ENCODE results near the gene PLCH1.
A peak's percentile ranks its signal among the peaks of the same experiment; 100 is the strongest.

The PLCH1 gene

GRCh38 chr3:155737844-155738460, 6.9 kb downstream of the PLCH1 start:
- H3K4me1 ChIP-seq (ENCODE audit: control insufficient read depth, insufficient read depth, low read length), result no peaks in the 10 kb centered on the region; the same call in 1 of the 2 replicates
- TF ChIP-seq ZNF169 (tag by site-specific recombination; IDR thresholded peaks at IDR 0.05) (no peak), ZBTB20 (tag by site-specific recombination; IDR thresholded peaks at IDR 0.05) (peak; percentile 22; the same call in 1 of the 2 replicates)
- H3K27ac ChIP-seq (ENCODE audit: extremely low read depth, low read depth, low read length), result no peak overlapping the region
- H3K9me3 ChIP-seq (ENCODE audit: control insufficient read depth, insufficient read depth, low read depth, low read length), result no peaks in the 10 kb centered on the region
- H3K36me3 ChIP-seq (ENCODE audit: control insufficient read depth in 2 of 2, insufficient read depth in 1 of 2, low read length in 2 of 2), result no peaks in the 10 kb centered on the region
- ChIA-PET CTCF (interaction anchor here (0.6 to 0.9 kb wide), 2 partner anchors 11 to 871 kb away, joined by 3 to 4 read pairs; no protein-coding TSS in a partner anchor), POLR2A (no interaction called here)
- no peak overlapping the region; the same call in 1 of the 2 replicates for H3K4me3 ChIP-seq (ENCODE audit: low read depth, low read length)

- H3K9me3 ChIP-seq (ENCODE audit: control insufficient read depth, insufficient read depth, low read depth, low read length), result no peaks in the 10 kb centered on the region
- H3K36me3 ChIP-seq (ENCODE audit: control insufficient read depth in 2 of 2, insufficient read depth in 1 of 2, low read length in 2 of 2), result no peaks in the 10 kb centered on the region
- H3K4me1 ChIP-seq (ENCODE audit: control insufficient read depth, insufficient read depth, low read length), result no peaks in the 10 kb centered on the region
- ChIA-PET CTCF (no interaction called here), POLR2A (no interaction called here)
- TF ChIP-seq GLI4 (tag by site-specific recombination; IDR thresholded peaks at IDR 0.05), result no peak
- TF ChIP-seq ZNF10 (tag by site-specific recombination; IDR thresholded peaks at IDR 0.05), result no peak
- TF ChIP-seq ELK4 (IDR thresholded peaks at IDR 0.05; ENCODE audit: borderline replicate concordance, low read depth, low read length), result no peak
- no peak for TF ChIP-seq ZNF561 (tag by site-specific recombination; IDR thresholded peaks at IDR 0.05; ENCODE audit: borderline replicate concordance)
- TF ChIP-seq ZNF366 (tag by site-specific recombination; conservative IDR thresholded peaks at IDR 0.05), result no peak
- TF ChIP-seq ZNF544 (tag by site-specific recombination; IDR thresholded peaks at IDR 0.05), result no peak
- no peak for TF ChIP-seq ZNF175 (tag by site-specific recombination; IDR thresholded peaks at IDR 0.05)
- no peak for TF ChIP-seq GLIS1 (tag by site-specific recombination; IDR thresholded peaks at IDR 0.05)
- TF ChIP-seq ZNF585B (tag by site-specific recombination; IDR thresholded peaks at IDR 0.05), result no peak
- no peak for TF ChIP-seq ZNF707 (tag by site-specific recombination; IDR thresholded peaks at IDR 0.05)
- TF ChIP-seq KLF1 (tag by site-specific recombination; IDR thresholded peaks at IDR 0.05), result no peak
- no peak for TF ChIP-seq ZNF776 (tag by site-specific recombination; IDR thresholded peaks at IDR 0.05; ENCODE audit: borderline replicate concordance)
- TF ChIP-seq ZNF214 (tag by site-specific recombination; IDR thresholded peaks at IDR 0.05; ENCODE audit: borderline replicate concordance), result no peak
- no peak for TF ChIP-seq MYNN (tag by site-specific recombination; IDR thresholded peaks at IDR 0.05; ENCODE audit: borderline replicate concordance)
- no peak for TF ChIP-seq ZNF211 (tag by site-specific recombination; IDR thresholded peaks at IDR 0.05; ENCODE audit: low read depth)
- no peak for TF ChIP-seq ZNF354C (tag by site-specific recombination; IDR thresholded peaks at IDR 0.05; ENCODE audit: borderline replicate concordance, low read depth)
- no peak for TF ChIP-seq ZBTB6 (tag by site-specific recombination; IDR thresholded peaks at IDR 0.05)
- TF ChIP-seq ZNF292 (tag by site-specific recombination; IDR thresholded peaks at IDR 0.05; ENCODE audit: borderline replicate concordance, low read depth), result no peak
- no peak for TF ChIP-seq EGR2 (tag by site-specific recombination; IDR thresholded peaks at IDR 0.05; ENCODE audit: low read depth)
- no peak overlapping the region for H3K27ac ChIP-seq (ENCODE audit: extremely low read depth, low read depth, low read length)
- H3K4me3 ChIP-seq (ENCODE audit: low read depth, low read length), result no peak overlapping the region
Measured at GRCh38 chr3:155736381-155736780, 8.5 kb downstream of the PLCH1 start.

GRCh38 chr3:155730843-155731242, 14.0 kb downstream of the PLCH1 start:
- ChIA-PET POLR2A (no interaction called here), CTCF (no interaction called here)
- Histone ChIP-seq H3K4me3 (ENCODE audit: low read depth, low read length) (no peak overlapping the region), H3K4me1 (ENCODE audit: control insufficient read depth, insufficient read depth, low read length) (no peaks in the 10 kb centered on the region), H3K36me3 (ENCODE audit: control insufficient read depth in 2 of 2, insufficient read depth in 1 of 2, low read length in 2 of 2) (no peaks in the 10 kb centered on the region; a peak in 1 of 3 replicates), H3K9me3 (ENCODE audit: control insufficient read depth, insufficient read depth, low read depth, low read length) (no peaks in the 10 kb centered on the region), H3K27ac (ENCODE audit: extremely low read depth, low read depth, low read length) (no peak overlapping the region)
- TF ChIP-seq YY2 (tag by site-specific recombination; IDR thresholded peaks at IDR 0.05), result no peak
- TF ChIP-seq ZBTB10 (tag by site-specific recombination; IDR thresholded peaks at IDR 0.05), result no peak
- no peak for TF ChIP-seq ZNF48 (tag by site-specific recombination; IDR thresholded peaks at IDR 0.05)
- no peak for TF ChIP-seq GLIS1 (tag by site-specific recombination; IDR thresholded peaks at IDR 0.05)
- no peak for TF ChIP-seq OSR2 (tag by site-specific recombination; IDR thresholded peaks at IDR 0.05)
- TF ChIP-seq ZNF37A (tag by site-specific recombination; IDR thresholded peaks at IDR 0.05), result no peak
- TF ChIP-seq PRDM1 (tag by site-specific recombination; IDR thresholded peaks at IDR 0.05), result no peak
- TF ChIP-seq ZSCAN23 (tag by site-specific recombination; IDR thresholded peaks at IDR 0.05), result no peak
- no peak for TF ChIP-seq ZNF157 (tag by site-specific recombination; IDR thresholded peaks at IDR 0.05)
